Measurements from ENCODE around the gene PSMA6.

GRCh38 chr14:35255711-35256110 lies 36.5 kb upstream of the PSMA6 start:
- TF ChIP-seq POLR2A (IDR thresholded peaks at IDR 0.05) (no peak), CTCF (IDR thresholded peaks at IDR 0.05) (no peak)

Measured in Peyer's patch (tissue), 4 donors.